ENCODE data around the gene AK5.

- TF ChIP-seq CTCF (conservative IDR thresholded peaks at IDR 0.05; ENCODE audit: low read length) = no peak
- TF ChIP-seq EZH2phosphoT487 (IDR thresholded peaks at IDR 0.05; ENCODE audit: borderline replicate concordance) = no peak
These were observed 21.6 kb downstream of the AK5 start for GRCh38 chr1:77303387-77303786.

Measured in Loucy (cell line).